Activated CD8-positive, alpha-beta memory T cell treated with anti-CD3 and anti-CD28 coated beads for 36 hours (primary cell): ENCODE results near the gene SLC12A4. TPM values are rescaled to one million over a fixed set of nuclear protein-coding genes. Genes with fewer than 3 reads are reported as not detected.
"Not testable (repeated sequence)": the region's sequence is repeated elsewhere in the genome, so short reads cannot be mapped to it uniquely, and the experiment has no call there.

ENCODE experiments used
- CTCF ChIA-PET: fragments of 350-600 bp; sonication (Branson Sonifier 250); formaldehyde crosslinking; loops from one replicate; lab custom pipeline; 2021; ENCODE audit warnings: antibody characterized with exemption; lab: Charles Lee
- POLR2A ChIA-PET: fragments of 350-600 bp; sonication (Branson Sonifier 250); formaldehyde crosslinking; loops from one replicate; lab custom pipeline; 2021; ENCODE audit warnings: antibody characterized with exemption; lab: Charles Lee
- total RNA-seq, 2 experiments: library from RNA; stranded (reverse); gene quantifications; one replicate each; pipeline ENCODE4 v1.2.3, GENCODE V29; 2021

Gene SLC12A4
- 10 to 100 TPM; 42.6 to 44.4 TPM for total RNA-seq

GRCh38 chr16:67968400-67969253, at the start of gene SLC12A4:
Gene SLC12A4 (minus strand): TSS chr16:67968637. CDS start chr16:67968553, 84 bp downstream.
- ChIA-PET CTCF (interaction anchor here (1.4 kb wide), 1 partner anchor 55 kb away, joined by 3 read pairs; the partner anchor contains the start of genes DDX28 and DUS2), POLR2A (interaction anchor here (0.5 to 1.5 kb wide), 4 partner anchors 29 to 132 kb away, joined by 3 to 5 read pairs (median 4); no protein-coding TSS in a partner anchor)

DNA sequence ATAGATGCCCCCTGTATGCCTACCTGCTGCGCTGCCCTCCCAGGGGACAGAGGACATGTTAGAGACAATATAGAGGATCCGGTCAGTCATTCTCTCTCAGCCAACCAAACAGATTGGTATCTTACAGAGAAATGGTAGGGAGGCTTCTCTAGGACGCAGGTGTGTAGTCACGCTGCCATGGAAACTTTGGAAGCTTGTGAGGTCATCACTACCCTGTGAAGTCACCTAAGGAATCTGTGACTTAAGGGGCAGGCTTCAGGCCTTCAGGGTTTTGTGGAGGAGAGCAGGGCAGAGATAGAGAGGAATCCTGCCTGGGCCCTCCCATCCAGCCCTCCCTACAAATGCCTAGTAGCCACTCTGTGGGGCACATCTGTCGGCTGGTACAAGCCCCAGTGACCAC, 47.2 kb upstream of the SLC12A4 start, which contains the start of gene DPEP2NB:
DPEP2NB (minus strand) TSS at position 231 of the 400 bp plus-strand sequence; CDS start at position 90, 141 bp downstream.
- POLR2A ChIA-PET: no interaction called here
- CTCF ChIA-PET: interaction anchor here (0.6 to 2.8 kb wide), 3 partner anchors 10 to 25 kb away, joined by 3 to 9 read pairs (median 3); no protein-coding TSS in a partner anchor

DNA sequence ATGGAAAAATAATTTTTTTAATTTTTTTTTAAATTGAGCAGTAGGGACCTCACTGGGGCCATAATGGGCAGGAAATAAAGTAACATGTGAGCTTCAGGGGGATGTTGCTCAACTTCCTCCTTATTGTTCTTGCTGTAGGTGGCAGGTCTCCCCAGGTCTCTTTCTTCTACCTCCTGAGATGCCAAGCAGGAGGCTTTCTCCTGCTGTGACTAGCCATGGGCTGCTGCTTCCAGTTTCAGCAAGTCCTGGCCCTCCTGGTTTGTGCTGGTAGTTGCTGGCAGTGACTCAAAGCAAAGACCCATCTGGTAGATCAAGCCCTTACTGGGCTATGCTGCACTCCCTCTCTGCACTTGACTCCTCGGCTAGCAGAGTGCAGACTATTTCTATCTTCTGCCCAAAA, 45.0 kb upstream of the SLC12A4 start:
- POLR2A ChIA-PET: no interaction called here
- CTCF ChIA-PET: interaction anchor here (1.2 kb wide), 1 partner anchor 15 kb away, joined by 3 read pairs; no protein-coding TSS in a partner anchor

DNA sequence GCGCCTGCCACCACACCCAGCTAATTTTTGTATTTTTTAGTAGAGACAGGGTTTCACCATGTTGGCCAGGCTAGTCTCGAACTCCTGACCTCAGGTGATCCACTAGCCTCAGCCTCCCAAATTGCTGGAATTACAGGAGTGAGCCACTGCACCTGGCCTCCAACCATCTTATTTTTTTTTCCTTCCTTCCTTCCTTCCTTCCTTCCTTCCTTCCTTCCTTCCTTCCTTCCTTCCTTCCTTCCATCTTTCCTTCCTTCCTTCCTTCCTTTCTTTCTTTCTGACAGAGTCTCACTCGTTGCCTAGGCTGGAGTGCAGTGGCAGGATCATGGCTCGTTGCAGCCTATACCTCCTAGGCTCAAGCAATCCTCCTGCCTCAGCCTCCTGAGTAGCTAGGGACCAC, 41.4 kb upstream of the SLC12A4 start:
- CTCF ChIA-PET: interaction anchor here (1.5 kb wide), 1 partner anchor 7 kb away, joined by 3 read pairs; no protein-coding TSS in a partner anchor
- POLR2A ChIA-PET: not testable (repeated sequence)

DNA sequence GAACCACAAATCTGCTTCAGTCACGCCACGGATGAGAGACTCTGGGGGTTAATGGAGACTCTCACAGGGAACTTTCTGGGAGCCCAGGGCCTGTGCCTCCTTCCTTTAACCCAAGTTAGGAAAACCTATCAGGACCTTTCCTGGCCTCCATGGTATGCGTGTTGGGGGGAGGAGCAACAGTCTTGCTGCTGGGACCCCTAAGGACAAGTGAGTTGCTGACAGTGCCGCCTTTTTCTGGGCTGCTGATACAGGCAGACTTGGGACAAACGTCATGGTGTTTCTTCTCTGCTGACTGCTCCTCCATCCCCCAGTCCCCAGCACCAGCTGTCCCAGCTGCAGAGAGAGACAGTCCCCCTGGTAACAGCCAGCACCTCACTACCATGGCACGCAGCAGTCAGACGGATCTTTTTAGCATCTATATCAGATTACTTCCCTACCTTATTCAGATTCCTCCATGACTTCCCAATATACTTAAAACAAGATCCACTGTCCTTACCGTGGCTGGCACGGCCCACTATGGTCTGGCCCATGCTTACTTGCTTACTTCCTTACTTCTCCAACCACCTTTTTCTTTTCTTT, 40.8 kb upstream of the SLC12A4 start:
- POLR2A ChIA-PET: no interaction called here

DNA sequence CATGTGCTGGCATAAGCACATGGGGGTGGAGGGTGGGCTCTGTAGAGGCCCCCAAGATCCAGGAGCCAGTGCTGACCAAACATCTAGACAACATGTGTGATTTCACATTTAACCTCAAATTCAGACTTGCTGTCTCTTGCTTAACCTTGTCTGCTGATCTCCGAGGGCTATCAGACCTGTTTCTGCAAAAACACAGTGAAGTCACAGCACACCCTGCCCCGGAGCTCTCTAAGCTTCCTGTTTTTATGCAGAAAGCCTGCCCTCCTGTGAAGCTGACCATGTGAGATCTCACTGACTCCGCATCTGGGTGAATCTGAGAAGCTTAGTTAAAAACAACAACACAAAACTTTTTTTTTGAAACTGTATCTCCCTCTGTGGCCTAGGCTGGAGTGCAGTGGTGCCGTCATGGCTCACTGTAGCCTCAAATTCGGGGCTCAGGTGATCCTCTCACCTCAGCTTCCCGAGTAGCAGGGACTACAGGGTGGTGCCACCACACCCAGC, 37.4 kb upstream of the SLC12A4 start:
- CTCF ChIA-PET: interaction anchor here (0.6 to 1.4 kb wide), 5 partner anchors 11 to 482 kb away, joined by 3 to 8 read pairs (median 4); partner anchors contain the start of genes DDX28, DUS2 and ESRP2
- POLR2A ChIA-PET: interaction anchor here (0.6 to 1.5 kb wide), 5 partner anchors 16 to 280 kb away, joined by 3 to 6 read pairs (median 3); partner anchors contain the start of genes DDX28 and DUS2

More for the DNA sequence above, 40.8 kb upstream of the SLC12A4 start:
- CTCF ChIA-PET: interaction anchor here (1.6 kb wide), 1 partner anchor 10 kb away, joined by 4 read pairs; the partner anchor contains the start of gene DPEP2

GRCh38 chr16:68005211-68005610, 36.8 kb upstream of the SLC12A4 start:
- ChIA-PET POLR2A (interaction anchor here (0.6 to 1.5 kb wide), 4 partner anchors 17 to 280 kb away, joined by 3 to 6 read pairs (median 5); partner anchors contain the start of genes DDX28 and DUS2), CTCF (interaction anchor here (0.6 to 1.4 kb wide), 6 partner anchors 13 to 481 kb away, joined by 3 to 8 read pairs (median 4); partner anchors contain the start of genes DDX28, DUS2 and ESRP2)

DNA sequence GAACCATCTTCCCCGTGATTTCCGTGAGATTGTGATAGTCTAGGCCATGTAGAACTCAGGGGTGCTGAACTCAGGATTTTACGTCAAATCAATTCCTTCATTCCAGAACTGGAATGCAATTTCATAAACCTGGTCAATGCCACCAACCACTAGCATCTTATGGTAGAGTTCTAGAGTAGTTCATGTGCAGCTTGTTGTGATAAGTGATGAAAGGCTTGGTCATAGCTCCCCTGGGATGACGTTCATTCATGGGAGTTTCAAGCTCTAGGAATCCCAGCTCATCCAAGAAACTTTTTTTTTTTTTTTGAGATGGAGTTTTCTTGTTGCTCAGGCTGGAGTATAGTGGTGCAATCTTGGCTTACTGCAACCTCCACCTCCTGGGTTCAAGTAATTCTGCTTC, 34.6 kb upstream of the SLC12A4 start:
- CTCF ChIA-PET: interaction anchor here (0.7 to 1.1 kb wide), 3 partner anchors 8 to 37 kb away, joined by 3 read pairs; no protein-coding TSS in a partner anchor
- POLR2A ChIA-PET: interaction anchor here (0.6 to 2.2 kb wide), 2 partner anchors 20 to 1624 kb away, joined by 3 to 11 read pairs; partner anchors contain the start of genes DDX28 and DUS2

DNA sequence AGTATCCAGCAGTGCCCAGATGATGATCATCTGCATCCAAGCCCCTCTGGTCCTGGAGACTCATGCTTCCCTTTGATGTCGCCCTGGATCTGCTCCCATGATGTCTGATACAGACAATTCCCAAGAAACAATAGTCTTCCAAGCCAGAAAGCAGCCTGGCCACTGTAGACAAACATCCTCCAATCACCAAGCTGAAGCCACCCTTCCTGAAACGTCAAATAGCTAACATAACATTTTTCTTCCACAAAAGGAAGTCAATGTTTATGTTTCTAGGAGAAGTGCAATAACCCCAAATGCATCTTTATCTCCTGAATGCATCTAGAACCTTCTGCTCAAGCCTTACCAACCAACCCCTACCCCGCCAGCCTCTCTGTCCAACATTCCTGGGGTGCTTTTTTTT, 32.0 kb upstream of the SLC12A4 start:
- CTCF ChIA-PET: interaction anchor here (0.7 to 1.8 kb wide), 2 partner anchors 41 to 1340 kb away, joined by 4 to 6 read pairs; no protein-coding TSS in a partner anchor
- POLR2A ChIA-PET: no interaction called here

DNA sequence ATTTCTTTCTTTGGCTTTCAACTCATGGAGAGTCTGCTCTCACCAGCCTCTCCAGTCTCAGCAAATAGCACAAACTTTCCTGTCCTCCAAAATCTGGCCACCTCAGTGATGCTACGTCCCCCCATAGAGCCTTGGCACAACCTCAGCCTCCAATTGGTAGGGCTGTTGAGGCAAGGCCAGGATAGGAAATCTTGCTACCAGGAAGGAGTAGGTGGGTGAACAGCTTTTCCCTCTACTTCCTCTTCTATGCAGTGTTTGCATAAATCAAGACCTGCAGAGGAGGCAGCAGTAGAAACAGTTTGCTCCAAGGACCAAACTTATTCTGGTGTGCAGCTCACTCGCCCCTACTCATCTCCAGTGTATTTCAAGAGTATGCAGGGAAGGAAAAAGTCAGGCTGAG, 31.5 kb upstream of the SLC12A4 start:
- ChIA-PET CTCF (interaction anchor here (0.7 kb wide), 1 partner anchor 1339 kb away, joined by 4 read pairs; no protein-coding TSS in a partner anchor), POLR2A (no interaction called here)

GRCh38 chr16:67998779-67999688, 30.6 kb upstream of the SLC12A4 start, which contains the start of gene DPEP2:
Gene DPEP2 (minus strand): TSS chr16:67999484. CDS start chr16:67993212, 6,272 bp downstream.
- ChIA-PET CTCF (interaction anchor here (0.6 to 1.4 kb wide), 4 partner anchors 10 to 58 kb away, joined by 3 to 5 read pairs (median 4); partner anchors contain the start of gene DPEP3), POLR2A (interaction anchor here (0.6 to 1.4 kb wide), 3 partner anchors 24 to 1476 kb away, joined by 3 to 6 read pairs (median 3); partner anchors contain the start of genes DDX28 and DUS2)

- POLR2A ChIA-PET: interaction anchor here (0.5 to 1.4 kb wide), 4 partner anchors 25 to 1476 kb away, joined by 3 to 6 read pairs (median 3); partner anchors contain the start of genes DDX28 and DUS2
Observed at GRCh38 chr16:67998231-67998778, 29.9 kb upstream of the SLC12A4 start.

DNA sequence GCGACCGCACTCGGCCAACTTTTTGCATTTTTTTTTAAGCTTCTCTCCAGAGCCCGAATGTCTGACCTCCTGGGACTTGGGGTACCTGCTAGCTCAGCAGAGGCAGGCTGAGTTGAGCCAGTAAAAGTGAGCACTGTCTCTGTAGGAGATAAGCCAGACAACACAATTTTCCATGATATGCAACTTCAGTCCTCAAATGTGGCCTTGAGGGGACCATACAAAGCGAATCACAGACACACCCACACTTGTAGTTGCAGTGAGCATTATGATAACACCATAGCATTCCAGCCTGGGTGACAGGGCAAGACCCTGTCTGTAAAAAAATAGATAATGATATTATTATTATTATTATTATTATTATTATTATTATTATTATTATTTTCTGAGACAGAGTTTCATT, 28.2 kb upstream of the SLC12A4 start:
- POLR2A ChIA-PET: no interaction called here

More at GRCh38 chr16:67998231-67998778, 29.9 kb upstream of the SLC12A4 start:
- CTCF ChIA-PET: interaction anchor here (0.6 to 1.4 kb wide), 4 partner anchors 10 to 59 kb away, joined by 3 to 5 read pairs (median 4); partner anchors contain the start of gene DPEP3

DNA sequence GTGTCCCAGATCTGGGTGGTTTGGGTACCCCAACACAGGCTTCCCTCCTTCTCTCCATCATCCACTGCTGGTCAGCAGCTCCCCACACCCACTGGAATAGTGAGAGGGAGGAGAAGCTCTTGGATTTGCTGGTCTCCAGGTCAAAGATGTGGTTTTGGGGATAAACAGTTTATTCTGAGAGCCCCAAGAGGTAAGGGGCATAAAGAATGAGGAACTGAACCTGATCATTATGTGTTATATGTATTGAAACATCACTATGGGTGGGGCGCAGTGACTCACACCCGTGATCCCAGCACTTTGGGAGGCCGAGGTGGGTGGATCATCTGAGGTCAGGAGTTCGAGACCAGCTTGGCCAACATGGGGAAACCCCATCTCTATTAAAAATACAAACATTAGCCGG, 27.0 kb upstream of the SLC12A4 start:
- CTCF ChIA-PET: interaction anchor here (1.0 to 2.7 kb wide), 3 partner anchors 11 to 235 kb away, joined by 3 to 7 read pairs (median 4); no protein-coding TSS in a partner anchor
- POLR2A ChIA-PET: no interaction called here

More for the DNA sequence above, 28.2 kb upstream of the SLC12A4 start:
- CTCF ChIA-PET: interaction anchor here (1.2 kb wide), 1 partner anchor 26 kb away, joined by 3 read pairs; the partner anchor contains the start of genes DDX28 and DUS2

DNA sequence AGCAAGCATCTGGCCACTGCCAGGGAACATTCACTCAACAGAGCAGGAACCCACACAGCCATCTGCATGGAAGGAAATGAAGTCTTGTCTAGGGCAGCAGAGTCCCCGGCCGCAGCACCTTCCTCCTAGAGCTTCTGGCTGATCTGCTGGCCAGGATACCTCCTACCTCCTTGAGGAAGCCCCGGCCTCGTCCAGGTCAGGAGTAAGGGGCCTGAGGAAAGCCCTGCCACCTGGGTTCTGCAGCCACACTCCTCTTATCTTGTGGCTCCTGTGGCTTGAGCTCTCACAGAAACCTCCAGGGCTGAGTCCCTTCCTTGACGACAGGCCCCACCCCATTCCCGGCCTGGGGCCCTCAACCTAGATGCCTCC, 25.6 kb upstream of the SLC12A4 start:
- POLR2A ChIA-PET: interaction anchor here (0.6 kb wide), 1 partner anchor 47 kb away, joined by 3 read pairs; no protein-coding TSS in a partner anchor
- CTCF ChIA-PET: interaction anchor here (0.7 to 2.7 kb wide), 8 partner anchors 9 to 236 kb away, joined by 3 to 7 read pairs (median 3); partner anchors contain the start of genes DDX28, DPEP2NB and DUS2
